Inflammatory macrophage treated with lipopolysaccharide for 1 hour (primary cell): Measurements from ENCODE around the gene MMP1.
A peak's percentile ranks its signal among the peaks of the same experiment; 100 is the strongest.

Source experiments
- DNase-seq, 2 donors: peaks; one replicate each; pipeline ENCODE4 v3.0.0-alpha.2; 2020 to 2022

Gene MMP1

DNA sequence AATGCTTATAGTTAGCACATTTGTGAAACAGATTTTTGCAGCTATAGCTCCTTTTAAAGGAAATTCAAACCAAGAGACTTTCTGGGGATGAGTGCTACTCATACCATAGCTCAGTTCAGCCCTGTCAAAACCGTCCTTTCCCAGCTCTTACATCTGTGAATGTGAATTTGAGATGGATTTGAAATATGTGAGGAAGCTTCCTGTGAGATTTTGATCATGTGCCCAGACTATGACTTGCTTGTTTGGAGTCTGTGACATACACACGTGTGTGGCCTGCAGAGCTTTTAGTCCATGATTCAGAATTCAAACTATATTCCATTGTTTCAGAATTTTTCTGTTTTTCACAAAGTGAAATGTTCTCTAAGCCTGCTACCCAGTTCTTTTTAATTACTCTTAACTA is 4.4 kb upstream of the MMP1 start:
- DNase-seq, result peak in 1 of 2 donors; percentile 42

DNA sequence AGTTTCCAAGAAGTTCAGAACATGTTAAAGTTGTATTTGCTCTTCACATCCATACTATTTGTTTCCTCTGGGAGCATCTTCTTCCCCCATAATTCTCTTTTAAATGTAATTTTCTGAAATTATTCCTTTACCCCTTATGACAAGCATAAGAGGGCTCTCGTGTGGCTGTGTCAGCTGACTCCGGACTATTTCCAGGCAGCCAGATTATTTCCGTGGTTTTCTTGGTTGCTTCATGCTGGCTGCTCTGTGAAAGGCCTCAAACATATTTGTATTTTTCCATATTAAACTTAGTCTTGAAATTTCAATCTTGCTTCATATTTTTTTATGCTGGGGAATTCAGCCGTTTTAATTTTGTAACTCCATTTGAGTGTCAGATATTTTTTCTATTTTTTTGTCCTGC is 2.8 kb upstream of the MMP1 start:
- DNase-seq, result no peak

DNA sequence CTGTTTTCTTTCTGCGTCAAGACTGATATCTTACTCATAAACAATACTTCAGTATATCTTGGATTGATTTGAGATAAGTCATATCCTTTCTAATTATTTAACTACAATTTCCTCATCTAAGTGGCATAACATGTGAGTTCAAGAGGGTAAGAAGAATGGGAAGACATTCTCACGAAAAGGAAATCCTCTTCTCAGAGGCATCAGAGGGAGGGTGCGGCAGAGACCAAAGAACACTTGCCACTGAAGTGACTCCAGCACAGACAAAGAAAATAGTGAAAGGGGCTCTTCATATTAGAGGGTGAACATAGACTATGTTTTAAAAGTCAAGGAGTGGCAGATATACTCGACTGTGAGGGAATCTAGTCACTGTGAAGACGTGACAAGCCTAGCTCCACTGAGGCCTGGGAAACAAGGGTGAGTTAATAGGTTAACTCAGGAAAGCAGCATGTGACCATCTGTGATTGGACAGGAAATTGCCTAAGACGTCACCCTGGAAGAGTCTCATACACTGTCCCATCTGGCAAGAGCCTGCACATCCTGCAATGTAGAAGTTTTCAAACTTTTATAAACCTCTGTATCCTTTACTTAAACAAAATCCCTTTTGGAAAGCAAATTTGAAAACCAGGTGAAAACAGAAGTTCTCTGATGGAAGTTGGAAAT is 1.9 kb upstream of the MMP1 start:
- DNase-seq, result no peak

DNA sequence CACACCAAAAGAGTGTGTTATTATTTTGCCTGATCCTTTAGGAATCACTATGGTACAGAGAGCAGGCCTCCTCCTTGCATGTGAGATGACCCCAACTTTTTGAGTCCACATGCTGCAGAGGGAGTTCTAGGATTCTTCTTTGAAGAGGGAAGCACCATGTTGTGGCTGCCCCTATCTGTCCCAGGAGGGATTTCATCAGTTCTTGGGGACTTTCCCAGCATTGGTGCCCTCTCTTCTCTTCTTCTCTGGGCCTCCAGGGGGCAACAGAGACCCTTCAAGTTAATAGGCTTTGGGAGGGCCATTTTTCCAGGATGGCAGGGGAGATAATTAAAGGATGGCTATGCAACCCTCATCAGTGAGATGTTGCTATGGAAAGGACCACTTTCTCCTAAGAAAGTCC is 3.6 kb downstream of the MMP1 start:
- peak; percentile 66 to 74 for DNase-seq

DNA sequence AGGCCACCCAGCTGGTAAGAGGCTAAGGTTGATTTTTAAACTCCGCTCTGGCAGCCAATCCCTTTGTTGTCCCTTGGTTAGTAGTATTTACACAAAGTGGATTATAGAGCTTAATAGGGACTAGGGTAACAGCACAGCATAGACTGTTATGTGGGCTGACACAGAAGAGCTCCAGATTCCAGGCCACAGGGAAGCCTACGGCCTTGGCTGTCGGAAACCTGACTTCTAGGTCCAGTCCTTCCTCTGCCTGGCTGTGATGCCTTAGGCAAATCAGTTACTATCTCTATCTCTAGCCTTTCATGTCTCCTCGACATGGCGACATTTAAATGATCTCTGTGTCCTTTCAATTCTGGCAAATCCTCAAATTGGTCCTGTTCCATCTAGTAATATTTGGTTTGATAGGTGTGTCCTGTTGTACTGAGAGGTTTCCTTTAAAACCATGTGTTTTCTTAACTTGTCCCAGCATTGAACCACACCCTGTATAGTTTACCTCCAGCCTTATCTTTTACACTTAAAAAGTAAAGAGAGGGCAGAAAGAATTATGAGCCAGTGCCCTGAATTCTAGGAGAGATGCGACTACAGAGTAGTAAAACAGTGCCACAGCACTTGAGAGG is 4.2 kb downstream of the MMP1 start:
- no peak for DNase-seq

DNA sequence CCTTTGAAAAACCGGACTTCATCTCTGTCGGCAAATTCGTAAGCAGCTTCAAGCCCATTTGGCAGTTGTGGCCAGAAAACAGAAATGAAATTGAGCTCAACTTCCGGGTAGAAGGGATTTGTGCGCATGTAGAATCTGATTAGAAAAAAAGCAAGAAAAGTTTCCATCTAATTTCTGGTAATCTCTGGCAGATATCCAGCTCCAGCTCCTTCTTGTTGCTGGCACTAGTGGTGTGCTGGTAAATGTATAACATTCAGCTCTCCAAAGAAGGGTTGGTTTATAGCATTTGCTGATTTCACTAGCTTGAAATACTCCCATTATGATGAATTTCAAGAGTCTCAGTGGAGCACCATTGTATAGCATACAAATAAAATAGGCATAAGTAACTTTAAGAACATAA is 5.4 kb downstream of the MMP1 start:
- no peak for DNase-seq

DNA sequence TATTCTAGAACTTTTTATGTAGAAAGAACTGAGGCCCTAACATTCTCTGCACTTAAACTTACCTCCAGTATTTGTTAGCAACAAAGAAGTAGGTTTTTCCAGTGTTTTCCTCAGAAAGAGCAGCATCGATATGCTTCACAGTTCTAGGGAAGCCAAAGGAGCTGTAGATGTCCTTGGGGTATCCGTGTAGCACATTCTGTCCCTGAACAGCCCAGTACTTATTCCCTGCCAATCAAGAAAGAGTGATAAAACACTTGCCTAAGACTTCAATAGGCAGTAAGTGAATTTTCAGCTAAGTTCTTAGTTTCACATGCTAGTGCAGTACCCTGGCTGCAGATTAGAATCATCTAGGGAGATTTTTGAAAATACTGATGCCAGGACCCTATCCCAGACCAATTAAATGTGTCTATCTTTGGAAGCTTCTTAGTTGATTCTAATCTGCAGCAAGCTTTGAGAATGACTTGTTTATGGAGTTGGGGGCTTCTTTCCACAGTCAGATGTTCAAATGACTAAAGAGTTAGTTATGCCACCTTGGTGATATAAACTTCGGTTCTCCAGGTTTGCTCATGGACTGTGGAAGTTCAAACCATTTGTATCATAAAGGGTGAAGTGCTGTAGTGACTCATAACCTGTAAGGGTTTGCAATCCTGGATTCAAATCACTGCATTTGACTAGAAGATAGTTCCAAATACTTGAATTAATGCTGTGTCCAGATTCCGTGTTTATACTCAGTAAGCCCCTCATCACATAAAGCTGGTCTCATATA is 6.5 kb downstream of the MMP1 start:
- DNase-seq, result no peak

DNA sequence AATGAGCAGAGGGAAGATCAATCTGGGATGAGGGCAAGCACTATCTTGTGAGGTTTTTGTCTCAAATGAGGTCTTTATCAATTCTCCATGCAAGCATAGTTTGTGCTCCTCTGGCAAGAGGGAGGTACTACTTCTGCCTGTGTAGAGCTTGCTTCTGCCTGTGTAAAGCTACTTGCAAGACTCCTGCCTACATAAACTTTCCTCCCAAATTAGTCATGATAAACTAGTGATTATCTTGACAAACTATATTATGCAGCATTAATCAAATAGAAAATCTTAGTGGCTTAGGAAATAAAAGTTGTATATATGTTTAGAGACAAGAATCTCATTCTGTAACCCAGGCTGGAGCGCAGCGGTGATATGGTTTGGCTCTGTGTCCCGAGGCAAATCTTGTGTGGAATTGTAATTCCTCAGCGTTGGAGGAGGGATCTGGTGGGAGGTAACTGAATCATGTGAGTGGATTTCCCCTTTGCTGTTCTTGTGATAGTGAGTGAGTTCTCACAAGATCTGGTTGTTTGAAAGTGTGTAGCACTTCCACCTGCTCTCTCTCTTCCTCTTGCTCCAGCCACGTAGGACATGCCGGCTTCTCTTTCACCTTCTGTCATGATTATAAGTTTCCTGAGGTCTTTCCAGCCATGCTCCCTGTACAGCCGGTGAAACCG is 9.5 kb downstream of the MMP1 start:
- peak in 1 of 2 donors; percentile 67 for DNase-seq

DNA sequence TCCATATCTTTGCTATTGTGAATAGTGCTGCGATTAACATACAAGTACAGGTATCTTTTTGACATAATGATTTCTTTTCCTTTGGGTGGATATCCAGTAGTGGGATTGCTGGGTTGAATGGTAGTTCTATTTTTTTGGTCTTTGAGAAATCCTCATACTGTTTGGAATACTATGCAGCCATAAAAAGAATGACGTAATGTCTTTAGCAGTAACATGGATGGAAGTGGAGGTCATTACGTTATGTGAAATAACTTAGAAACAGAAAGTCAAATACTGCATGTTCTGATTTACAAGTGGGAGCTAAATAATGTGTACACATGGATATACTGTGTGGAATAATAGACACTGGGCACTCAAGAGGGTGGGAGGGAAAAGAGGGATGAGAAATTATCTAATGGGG is 13.6 kb downstream of the MMP1 start:
- DNase-seq, result no peak

DNA sequence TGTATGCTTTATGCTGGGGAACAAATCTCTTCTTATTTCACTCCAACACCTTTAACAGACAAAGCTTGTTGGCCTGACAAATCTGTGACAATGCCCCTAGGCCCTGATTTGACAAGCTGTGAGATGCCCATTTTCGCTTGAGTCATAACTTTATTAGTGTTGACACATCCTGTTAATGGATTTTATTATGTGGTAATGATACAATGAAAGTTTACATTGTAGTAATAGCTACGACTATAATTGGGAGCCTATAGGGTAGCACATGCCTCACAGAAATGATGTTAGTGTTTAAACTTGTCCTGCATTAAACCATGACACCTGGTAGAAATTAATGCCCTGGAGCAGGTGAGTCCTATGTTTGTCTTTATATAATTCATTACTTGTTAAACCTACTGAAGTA is 14.2 kb downstream of the MMP1 start:
- DNase-seq, result no peak

DNA sequence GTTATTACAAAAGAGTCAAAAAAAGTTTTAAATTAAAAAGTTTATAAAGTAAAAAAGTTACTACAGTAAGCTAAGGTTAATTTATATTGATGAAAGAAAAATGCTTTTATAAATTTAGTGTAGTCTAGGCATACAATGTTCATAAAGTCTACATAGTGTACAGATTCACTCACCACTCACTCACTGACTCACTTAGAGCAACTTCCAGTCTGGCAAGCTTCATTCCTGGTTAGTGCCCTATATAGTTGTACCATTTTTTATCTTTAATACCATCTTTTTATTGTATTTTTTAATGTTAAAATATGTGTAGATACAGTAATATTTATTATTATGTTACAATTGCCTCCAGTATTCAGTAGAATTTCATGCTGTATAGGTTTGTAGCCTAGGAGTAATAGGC is 14.9 kb downstream of the MMP1 start:
- DNase-seq, result no peak

DNA sequence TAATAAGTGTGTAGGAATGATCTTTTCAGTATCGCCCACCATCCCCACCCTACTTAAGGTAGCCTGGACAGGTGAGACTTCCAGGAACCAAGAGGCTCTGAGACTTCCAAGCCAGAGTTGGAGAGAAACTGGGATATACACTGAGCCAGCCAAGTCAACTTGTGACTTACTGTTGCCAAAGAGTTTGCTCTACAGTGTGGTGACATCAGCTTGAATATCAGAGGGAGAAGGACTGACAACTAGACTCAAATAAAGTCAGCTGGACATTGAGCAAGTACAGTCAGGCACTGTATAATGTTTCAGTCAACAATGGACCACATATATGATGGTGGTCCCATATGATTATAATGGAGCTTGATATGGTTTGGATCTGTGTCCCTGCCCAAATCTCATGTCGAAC is 16.3 kb downstream of the MMP1 start:
- DNase-seq, result peak in 1 of 2 donors; percentile 72

DNA sequence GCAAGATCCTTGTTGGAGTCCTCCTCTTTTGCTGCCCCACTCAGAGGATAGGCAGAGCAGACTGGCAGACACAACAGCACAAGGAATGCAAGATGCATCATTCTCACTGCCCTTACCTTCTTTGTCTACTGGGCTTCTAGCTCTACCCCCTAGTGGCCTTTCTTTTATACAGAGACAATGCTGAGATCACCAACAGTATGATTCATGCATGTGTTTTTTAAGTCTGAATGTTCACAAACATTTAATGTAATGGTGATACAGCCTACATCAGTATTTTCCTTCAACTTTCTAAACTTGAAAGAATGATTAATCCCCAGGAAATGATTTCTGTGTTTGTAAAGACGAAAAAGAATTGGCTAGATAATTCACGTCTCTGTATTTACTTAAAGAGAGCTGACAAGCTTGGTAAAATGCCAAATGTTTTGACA is 17.5 kb downstream of the MMP1 start, which contains the start of gene MMP10:
Gene MMP10, minus strand, starts transcription at position 138 of the 428 bp plus-strand sequence. Its CDS starts 37 bp downstream, at position 101.
- peak; percentile 40 to 51 for DNase-seq

DNA sequence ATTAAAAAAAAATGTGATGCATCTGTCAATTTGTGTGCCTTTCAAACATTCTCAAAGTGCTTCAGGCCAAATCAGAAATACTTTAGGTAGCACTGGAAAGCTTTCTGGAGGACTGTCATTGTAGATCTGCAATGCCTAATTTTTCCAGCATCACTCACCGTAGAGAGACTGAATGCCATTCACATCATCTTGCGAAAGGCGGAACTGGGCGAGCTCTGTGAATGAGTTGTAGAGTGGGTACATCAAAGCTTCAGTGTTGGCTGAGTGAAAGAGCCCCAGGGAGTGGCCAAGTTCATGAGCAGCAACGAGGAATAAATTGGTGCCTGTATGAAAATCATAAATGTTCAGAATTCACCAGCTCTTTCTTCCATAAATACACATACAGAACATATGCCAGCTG is 21.5 kb downstream of the MMP1 start:
- no peak for DNase-seq

DNA sequence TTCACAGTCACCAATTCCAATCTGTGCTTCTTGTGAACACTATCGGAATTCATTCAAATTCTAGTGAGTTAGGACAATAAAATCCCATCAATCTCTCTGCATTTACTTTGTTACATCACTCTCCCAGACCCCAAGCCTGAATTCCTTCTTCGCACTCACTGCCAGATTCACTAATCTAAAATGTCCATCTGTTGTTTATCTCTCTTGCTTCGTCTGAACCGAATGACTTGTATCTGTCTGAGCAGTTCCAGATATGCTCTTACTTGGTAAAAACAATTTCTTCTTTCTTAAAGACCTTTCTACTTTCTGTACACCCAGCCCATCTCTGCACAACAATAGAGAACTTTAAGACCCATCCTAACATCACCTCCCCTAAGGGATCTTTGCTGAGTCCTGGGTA is 24.6 kb downstream of the MMP1 start:
- no peak for DNase-seq

DNA sequence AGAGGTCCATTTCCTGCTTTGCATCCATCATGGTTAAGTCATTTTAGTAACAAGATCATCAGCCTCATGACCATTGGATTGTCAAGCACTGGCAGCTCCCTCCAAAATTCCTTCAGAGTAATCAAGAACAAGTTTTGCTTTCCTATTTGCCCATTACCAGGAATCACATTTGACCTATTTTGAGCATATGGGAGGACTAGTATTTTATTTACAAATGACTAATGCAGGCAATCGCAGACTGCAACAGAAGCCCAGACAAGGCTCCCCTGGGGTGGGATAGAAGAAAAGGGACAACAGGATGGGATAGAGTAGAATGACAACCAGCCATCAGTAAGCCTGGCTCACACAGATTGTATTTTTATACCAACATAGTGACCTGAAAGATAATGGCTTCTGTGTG is 26.6 kb downstream of the MMP1 start:
- no peak for DNase-seq

DNA sequence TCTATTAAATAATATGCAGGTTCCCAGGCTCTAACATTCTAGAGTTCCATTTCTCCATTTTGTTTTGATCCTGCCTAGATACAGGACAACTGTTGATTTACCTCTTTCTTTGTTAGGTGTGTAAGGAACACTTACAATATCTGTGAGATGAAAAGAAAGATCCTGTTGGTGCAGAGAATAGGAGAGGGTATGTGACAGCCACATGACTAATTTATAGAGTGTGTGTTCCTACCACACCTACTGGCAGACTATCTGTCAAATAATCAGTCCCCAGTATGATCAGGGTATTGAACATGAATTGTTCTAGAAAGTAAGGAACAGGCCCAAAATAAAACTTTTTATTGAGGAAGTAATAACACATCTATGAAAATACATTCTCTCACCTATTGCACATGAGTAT is 27.8 kb downstream of the MMP1 start:
- DNase-seq, result no peak

DNA sequence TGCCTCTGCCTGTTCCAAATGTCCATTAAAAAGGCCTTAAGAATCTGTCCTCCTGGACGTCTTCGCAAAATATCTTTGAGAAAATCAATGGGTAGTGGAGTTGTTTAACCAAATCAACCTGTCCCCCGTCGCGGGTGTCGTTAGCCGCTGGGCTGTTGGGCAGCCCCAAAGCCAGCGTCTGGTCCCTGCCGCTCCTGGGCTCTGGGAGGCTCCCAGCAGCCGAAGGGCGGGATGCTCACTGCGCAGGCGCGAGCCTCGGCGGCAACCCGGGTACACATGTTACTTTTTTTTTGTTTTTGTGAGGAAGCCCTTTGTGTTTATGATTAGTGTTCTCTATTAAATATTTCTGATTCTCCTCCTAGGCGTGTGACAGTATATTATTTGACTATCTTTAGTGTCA is 30.2 kb downstream of the MMP1 start:
- no peak for DNase-seq

DNA sequence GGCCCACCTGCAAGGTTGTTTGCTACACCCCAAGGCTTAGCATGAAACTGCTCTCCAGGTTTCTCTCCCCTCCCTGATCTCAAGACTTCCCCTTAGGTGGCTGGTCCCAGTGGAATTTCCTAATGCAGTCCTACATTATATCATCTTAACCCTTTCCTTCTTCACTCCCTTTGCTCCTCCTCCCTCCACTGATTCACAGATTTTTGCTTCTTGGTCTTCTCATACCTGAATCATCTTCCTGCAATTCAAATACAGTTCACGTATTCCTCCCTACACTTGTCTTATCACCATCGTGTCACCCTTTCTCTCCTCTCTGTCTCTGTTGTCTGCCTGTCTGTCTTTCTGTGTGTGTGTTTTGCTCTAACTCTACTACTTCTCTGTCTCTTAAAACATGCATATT is 34.5 kb downstream of the MMP1 start:
- no peak for DNase-seq

DNA sequence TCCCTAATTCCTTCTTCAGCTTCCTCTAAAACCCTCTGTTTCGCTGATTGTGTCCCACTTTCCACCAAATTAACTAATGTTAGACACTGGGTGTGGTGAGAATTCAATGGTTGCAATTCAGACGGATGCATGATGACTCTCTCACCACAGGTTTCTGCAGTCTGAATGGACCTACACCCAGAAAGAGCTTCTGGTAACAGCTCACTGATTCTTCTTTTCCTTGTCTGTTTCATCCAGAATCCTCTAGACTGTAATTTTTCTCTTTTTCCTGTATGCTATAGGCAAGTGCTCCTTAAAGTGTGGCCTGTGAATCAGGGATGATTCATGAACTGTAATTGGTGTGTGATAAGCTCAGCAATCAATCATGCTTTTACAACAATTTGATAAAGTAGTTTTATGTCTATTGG is 35.6 kb downstream of the MMP1 start:
- peak in 1 of 2 donors; percentile 38 for DNase-seq

DNA sequence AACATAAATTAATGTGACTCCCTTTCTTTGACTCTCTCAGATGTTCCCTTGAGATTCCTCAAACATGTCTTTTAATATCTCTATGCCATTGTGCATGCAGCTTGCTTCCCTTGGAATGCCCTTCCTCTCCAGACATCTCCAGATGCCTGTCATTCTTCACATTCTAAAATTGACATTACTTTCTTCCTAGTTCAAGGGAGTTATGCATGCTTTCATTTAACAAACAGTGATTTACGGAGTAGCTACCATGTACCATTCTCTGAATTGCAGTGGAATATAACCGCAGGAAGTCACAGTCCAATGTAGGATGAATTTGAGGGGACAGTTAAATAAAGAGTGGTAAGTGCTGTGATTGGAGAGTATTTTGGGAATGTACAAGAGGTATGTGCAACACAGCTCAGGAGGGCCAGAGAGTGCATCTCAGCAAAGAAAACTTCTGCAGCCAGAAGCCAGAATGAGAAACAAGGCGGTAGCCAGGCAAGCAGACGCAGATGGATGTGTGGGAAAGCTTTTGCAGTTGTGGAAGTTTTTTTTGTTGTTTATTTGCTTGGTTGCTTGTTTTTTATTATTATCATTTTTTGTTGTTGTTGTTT is 36.2 kb downstream of the MMP1 start:
- no peak for DNase-seq

DNA sequence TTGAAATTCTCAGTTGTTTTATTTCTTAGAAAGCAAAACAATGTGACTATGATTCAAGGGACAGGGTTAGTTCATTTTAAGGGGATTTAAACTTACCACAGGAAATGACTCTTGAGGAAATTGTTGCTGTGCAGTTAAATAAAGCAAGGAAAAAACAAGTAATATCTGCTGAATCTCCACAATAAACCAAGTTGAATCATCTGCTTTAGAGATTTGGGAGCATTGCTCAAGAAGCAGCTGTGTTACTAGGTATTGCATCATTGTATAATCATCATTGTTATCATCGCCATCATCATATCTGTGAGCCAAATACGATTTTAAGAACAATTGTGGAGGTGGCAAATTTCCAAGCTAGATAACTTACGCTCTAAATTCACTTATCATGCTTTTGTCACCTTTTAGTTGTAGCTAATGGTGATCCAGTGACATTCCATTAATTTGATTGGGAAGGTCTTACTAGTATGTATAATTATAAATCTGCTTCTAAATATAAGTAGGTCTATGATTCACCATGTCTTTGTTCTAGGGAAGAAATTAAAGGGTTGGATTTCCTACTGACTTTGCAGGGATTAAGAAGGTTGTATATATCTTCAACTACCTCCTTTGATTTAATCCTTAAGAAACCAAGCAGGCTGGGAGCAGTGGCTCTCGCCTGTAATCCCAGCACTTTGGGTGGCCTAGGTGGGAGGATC is 37.5 kb downstream of the MMP1 start:
- peak; percentile 92 to 99 for DNase-seq
